Osteocyte (in vitro differentiated cells): Measurements from ENCODE around the gene TYRP1. TPM values are rescaled to one million over a fixed set of nuclear protein-coding genes. Genes with fewer than 3 reads are reported as not detected.

ENCODE experiments used
- DNase-seq: peaks from one replicate; pipeline ENCODE4 v3.0.0; 2021; ENCODE audit warnings: mixed read lengths; ENCODE audit not compliant: unreplicated experiment; ENCODE audit errors: extremely low spot score
- H3K27ac Mint-ChIP-seq: one replicate; pipeline ENCODE4 v1.8.0; 2021; ENCODE audit warnings: mild to moderate bottlenecking, mixed read lengths; ENCODE audit not compliant: unreplicated experiment
- H3K27me3 Mint-ChIP-seq: one replicate; pipeline ENCODE4 v1.8.0; 2021; ENCODE audit warnings: mixed read lengths; ENCODE audit not compliant: unreplicated experiment
- H3K36me3 Mint-ChIP-seq: one replicate; pipeline ENCODE4 v1.8.0; 2021; ENCODE audit warnings: mixed read lengths; ENCODE audit not compliant: unreplicated experiment
- H3K4me1 Mint-ChIP-seq: one replicate; pipeline ENCODE4 v1.8.0; 2021; ENCODE audit warnings: mixed read lengths; ENCODE audit not compliant: unreplicated experiment
- H3K4me3 Mint-ChIP-seq: one replicate; pipeline ENCODE4 v1.8.0; 2021; ENCODE audit warnings: mild to moderate bottlenecking, moderate library complexity, mixed read lengths; ENCODE audit not compliant: unreplicated experiment
- H3K9me3 Mint-ChIP-seq: one replicate; pipeline ENCODE4 v1.8.0; 2021; ENCODE audit warnings: mixed read lengths; ENCODE audit not compliant: unreplicated experiment
- CTCF ChIP-seq: fragments of 200-600 bp; sonication (generic); IDR thresholded peaks from 2 replicates; pipeline ENCODE4 v1.5.0; 2021; ENCODE audit warnings: antibody characterized with exemption, mild to moderate bottlenecking, moderate library complexity
- total RNA-seq: library from RNA; stranded (reverse); gene quantifications from 2 replicates; pipeline ENCODE4 v1.2.1, GENCODE V29; 2021

Gene TYRP1
- total RNA-seq, 1 donor from 2014 or later = not detected

- TF ChIP-seq CTCF = no peak
- H3K9me3 Mint-ChIP-seq = peaks cover 20% of the 10 kb centered on the region
- no peak overlapping the region for H3K27ac Mint-ChIP-seq
- DNase-seq = no peak
- no peaks in the 10 kb centered on the region for H3K4me1 Mint-ChIP-seq
- peaks cover 3% of the 10 kb centered on the region for H3K36me3 Mint-ChIP-seq
- no peak overlapping the region for H3K4me3 Mint-ChIP-seq
- peaks cover 3% of the 10 kb centered on the region for H3K27me3 Mint-ChIP-seq
These were observed 44.7 kb downstream of the TYRP1 start for GRCh38 chr9:12737871-12738270.

GRCh38 chr9:12739014-12739652 is 45.9 kb downstream of the TYRP1 start:
- Mint-ChIP-seq H3K4me1 (no peaks in the 10 kb centered on the region), H3K4me3 (no peak overlapping the region), H3K27ac (no peak overlapping the region), H3K9me3 (peaks cover 21% of the 10 kb centered on the region), H3K27me3 (peaks cover 3% of the 10 kb centered on the region), H3K36me3 (peaks cover 3% of the 10 kb centered on the region)
- DNase-seq = no peak
- TF ChIP-seq CTCF = no peak

- Mint-ChIP-seq H3K36me3 (peaks cover 1% of the 10 kb centered on the region), H3K27me3 (peaks cover 3% of the 10 kb centered on the region), H3K4me1 (no peaks in the 10 kb centered on the region), H3K4me3 (no peak overlapping the region), H3K27ac (no peak overlapping the region), H3K9me3 (peaks cover 20% of the 10 kb centered on the region)
- no peak for TF ChIP-seq CTCF
- DNase-seq = no peak
These were observed 47.7 kb downstream of the TYRP1 start for GRCh38 chr9:12740845-12741244.

GRCh38 chr9:12748016-12748415 is 54.8 kb downstream of the TYRP1 start:
- Mint-ChIP-seq H3K4me3 (no peak overlapping the region), H3K36me3 (peaks cover 1% of the 10 kb centered on the region), H3K27ac (no peak overlapping the region), H3K9me3 (peaks cover 16% of the 10 kb centered on the region), H3K4me1 (no peaks in the 10 kb centered on the region), H3K27me3 (no peaks in the 10 kb centered on the region)
- no peak for TF ChIP-seq CTCF
- DNase-seq = no peak

- Mint-ChIP-seq H3K4me1 (no peaks in the 10 kb centered on the region), H3K27me3 (no peaks in the 10 kb centered on the region), H3K27ac (no peak overlapping the region), H3K4me3 (no peak overlapping the region), H3K36me3 (peaks cover 1% of the 10 kb centered on the region), H3K9me3 (peaks cover 14% of the 10 kb centered on the region)
- no peak for TF ChIP-seq CTCF
- no peak for DNase-seq
These were observed 55.8 kb downstream of the TYRP1 start for GRCh38 chr9:12748954-12749353.
